ENCODE results near the gene IFT122. TPM values are rescaled to one million over a fixed set of nuclear protein-coding genes. Genes with fewer than 3 reads are reported as not detected.

IFT122 gene
- total and polyA plus RNA-seq, 2 experiments from 2014 or later, result 10.2 to 38.8 TPM

GRCh38 chr3:129473769-129474152, 33.7 kb downstream of the IFT122 start:
- Histone ChIP-seq H2AFZ (no peak overlapping the region), H3K79me2 (replicated peaks; ENCODE audit: insufficient read depth) (no peaks in the 10 kb centered on the region), H3K27ac (ENCODE audit: low read depth) (no peak overlapping the region), H4K20me1 (replicated peaks; ENCODE audit: insufficient read depth) (no peaks in the 10 kb centered on the region; the same call in 1 of the 2 replicates), H3K4me3 (no peak overlapping the region), H3K36me3 (ENCODE audit: insufficient read depth) (0 out of 2 replicates have a peak, but pooled peaks cover 3% of the 10 kb centered on the region), H3K9me2 (ENCODE audit: insufficient read depth) (no peaks in the 10 kb centered on the region), H3F3A (replicated peaks; ENCODE audit: low read depth) (no peaks in the 10 kb centered on the region), H3K4me2 (no peak overlapping the region), H3K27me3 (ENCODE audit: insufficient read depth) (no peaks in the 10 kb centered on the region), H3K4me1 (ENCODE audit: insufficient read depth) (no peaks in the 10 kb centered on the region)
- no peaks in the 10 kb centered on the region for H3K9me3 Mint-ChIP-seq
- H3K4me1 Mint-ChIP-seq, result no peaks in the 10 kb centered on the region
- DNase-seq (ENCODE audit: low spot score) (no peak), ATAC-seq (no peak)
- peaks cover 1% of the 10 kb centered on the region for H3K27me3 Mint-ChIP-seq (ENCODE audit: insufficient read depth, low read depth, poor library complexity)
- H3K36me3 Mint-ChIP-seq (ENCODE audit: low read depth), result peaks cover 19% of the 10 kb centered on the region
- H3K27ac Mint-ChIP-seq, result no peak overlapping the region
- no peak overlapping the region for H3K4me3 Mint-ChIP-seq
- TF ChIP-seq EZH2phosphoT487 (IDR thresholded peaks at IDR 0.05; ENCODE audit: unreplicated experiment), result no peak
- TF ChIP-seq ZNF114 (CRISPR knock-in tag; IDR thresholded peaks at IDR 0.05), result no peak
- no peak for TF ChIP-seq JUNB (IDR thresholded peaks at IDR 0.05; ENCODE audit: unreplicated experiment)
- TF ChIP-seq EZH2 (IDR thresholded peaks at IDR 0.05; ENCODE audit: low read depth, unreplicated experiment), result no peak
- TF ChIP-seq ZNF331 (CRISPR knock-in tag; IDR thresholded peaks at IDR 0.05; ENCODE audit: low read depth), result no peak
- no peak for TF ChIP-seq CTCF (conservative IDR thresholded peaks at IDR 0.05; ENCODE audit: low read depth in 2 of 2)
- TF ChIP-seq ETS1 (IDR thresholded peaks at IDR 0.05), result no peak
- no peak for TF ChIP-seq CREB1 (CRISPR knock-in tag; IDR thresholded peaks at IDR 0.05; ENCODE audit: low read depth)
- no peak for TF ChIP-seq ZNF462 (CRISPR knock-in tag; IDR thresholded peaks at IDR 0.05)
- TF ChIP-seq NANOG (IDR thresholded peaks at IDR 0.05; ENCODE audit: borderline replicate concordance), result no peak
